HK-2 (cell line): ENCODE measurements around the gene AMOT.

ENCODE experiments used
- DNase-seq: peaks from one replicate; pipeline ENCODE4 v3.0.0-alpha.2; 2018; ENCODE audit not compliant: unreplicated experiment

AMOT gene

DNA sequence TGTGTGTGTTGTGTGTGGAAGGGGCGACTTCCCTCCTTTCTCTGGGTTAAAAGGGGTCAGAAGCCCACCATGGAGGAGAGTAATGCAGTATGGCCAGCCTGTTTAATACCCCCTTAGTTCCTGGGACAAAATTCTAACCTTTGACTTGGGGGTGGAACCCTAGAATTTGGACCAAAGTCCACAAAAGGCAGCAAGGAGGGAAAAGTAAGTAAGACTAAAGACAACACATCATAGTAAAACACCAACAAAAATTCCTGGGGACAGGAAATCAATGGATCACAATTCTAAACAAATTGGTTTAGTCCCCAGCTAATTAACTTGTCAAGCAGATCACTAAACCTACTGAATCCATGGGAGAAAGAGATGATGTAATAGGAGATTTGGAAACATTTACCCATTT, 3.1 kb downstream of the AMOT start:
- no peak for DNase-seq

DNA sequence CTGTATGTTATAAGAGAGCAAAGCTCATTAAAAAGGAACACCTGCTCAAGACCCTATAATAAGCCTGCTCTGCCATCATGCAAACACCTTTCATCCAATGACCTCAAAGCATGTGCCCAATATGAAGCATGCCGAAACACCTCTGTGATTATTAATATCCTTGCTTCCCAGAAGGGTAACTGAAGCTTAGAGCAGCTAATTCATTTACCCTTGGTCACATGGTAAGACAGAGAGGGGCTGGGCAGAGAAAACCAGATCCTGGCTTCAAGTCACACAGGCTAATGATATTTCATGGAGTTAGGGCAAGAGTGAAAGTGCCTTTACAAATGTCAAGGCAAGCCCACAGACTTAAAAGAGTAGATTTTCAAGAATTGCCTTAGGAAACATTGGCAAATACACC, 5.6 kb downstream of the AMOT start:
- no peak for DNase-seq

DNA sequence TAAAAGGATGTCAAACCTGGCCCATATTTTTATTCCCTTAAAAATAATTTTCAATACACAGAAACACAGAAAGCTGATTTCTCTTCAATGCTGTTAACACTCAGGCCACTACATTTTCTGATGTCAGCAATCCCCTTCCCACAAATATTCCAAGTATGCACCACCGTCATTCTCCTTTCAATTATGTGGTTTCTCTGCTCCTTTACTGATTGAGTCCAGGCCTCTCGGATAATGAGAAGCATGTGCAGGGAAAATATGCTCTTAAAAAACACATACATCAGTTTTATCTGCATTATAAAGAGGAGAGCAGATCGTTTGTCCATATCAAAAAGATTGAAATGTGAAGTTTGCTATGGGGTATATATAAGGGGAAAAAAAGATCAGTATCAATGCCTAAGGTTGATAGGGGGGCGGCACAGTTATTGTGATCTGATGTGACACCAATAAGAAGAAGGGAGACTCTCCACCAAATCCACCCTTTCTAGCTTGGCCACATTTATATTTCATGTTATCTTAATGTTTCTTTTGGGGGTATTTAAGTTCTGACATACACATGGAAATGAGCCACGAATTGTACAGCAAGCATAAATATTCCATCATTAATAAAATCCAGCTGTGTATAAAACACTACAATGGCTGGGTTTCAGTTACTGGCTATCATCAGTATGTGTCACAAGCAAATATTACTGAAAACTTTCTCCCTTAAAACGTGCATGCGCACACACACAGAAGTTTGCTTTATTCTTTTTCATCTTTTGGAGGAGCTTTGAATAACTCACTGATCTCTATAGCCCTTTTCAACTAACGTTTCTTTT, 6.4 kb downstream of the AMOT start:
- no peak for DNase-seq

DNA sequence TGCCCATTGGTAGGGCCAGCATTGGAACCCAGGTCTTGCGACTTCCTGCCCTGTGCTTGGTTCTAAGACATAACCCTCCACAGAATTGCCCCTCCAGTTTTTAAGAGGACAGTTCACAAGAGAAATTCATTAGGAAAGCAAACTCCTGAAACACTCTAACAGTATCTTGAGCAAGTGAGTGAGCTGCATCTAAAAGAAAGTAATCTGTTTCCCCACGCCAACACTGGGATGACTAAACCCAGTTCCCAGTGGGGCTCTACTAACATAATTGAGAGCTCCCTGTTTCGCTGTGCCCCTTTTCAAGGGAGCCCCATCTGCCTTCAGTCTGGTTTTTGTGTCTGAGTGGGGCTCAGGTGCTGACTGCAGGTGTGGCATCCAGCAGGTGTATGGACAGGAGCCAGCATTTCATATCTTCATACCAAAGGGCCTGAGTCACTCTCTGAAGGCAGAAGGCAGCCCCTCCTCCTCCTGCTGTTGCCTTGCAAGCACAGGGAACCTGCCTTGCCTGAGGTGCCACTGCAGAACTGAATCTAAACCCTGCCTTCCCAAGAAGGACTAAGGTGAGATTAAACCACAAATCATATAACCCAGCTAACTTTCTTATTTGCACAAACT, 8.0 kb downstream of the AMOT start:
- DNase-seq: peak; percentile 15

DNA sequence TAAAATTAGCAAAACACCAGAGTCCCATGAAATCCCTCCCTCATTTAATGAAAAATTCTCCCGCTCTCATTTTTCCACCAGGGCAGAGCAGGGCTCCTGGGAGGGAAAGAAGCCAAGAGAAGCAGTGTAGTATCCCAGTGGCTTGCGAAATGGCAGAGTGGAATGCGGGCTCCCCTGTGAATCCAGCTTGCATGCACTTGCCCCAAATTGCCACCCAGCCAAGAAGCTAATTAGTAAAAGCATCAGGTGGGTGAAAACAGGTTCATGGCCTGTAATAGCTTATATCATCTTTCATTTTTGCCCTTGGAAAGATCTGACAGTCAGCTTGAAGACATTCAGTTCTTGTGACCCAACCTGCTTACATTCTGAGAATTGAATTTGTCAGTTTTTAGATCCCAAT, 10.1 kb downstream of the AMOT start:
- DNase-seq: no peak

DNA sequence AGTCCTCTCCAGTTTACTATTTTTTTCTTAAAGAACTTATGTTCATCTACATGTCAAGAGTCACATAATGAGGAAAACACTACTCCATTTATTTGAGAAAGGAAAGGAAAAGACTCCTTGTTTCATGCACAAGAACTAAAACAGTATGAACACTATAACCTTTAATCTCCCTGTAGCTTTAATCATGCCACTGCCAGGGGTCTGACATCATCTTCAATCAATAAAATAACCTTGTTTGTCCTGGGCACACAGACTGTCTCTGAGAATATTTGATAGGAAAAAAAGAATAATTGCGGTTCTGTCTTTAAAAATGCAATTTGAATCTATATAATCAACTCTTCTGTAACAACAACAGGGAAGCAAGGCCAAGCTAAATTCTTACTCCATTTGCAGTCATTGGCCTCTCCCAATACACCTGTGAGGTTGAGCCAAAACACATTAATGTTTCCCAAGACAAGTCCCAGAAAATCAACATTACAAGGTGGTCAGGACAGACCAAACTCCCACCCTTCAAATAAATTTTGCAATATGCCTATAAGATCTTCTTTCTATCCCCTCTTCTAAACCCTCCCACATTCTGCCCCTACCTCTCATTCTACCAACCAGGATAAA, 13.2 kb downstream of the AMOT start:
- no peak for DNase-seq

DNA sequence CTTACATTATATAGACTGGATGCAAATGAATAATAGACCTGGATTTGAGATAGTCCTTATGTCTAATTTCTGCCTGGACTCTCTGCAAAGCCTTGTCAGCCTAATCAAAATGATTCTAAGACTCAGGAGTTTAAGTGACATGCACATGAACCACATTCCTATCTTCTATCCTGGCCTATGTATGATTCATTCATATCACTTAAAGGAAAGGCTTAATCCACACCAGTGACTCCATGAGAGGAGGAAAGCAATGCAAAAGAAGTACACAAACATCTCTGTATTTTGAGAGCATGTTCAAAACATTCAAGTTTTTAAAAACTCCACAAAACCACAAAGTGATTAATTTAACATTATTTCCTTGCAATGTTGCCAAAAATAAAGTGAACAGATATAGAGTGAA, 14.6 kb downstream of the AMOT start:
- DNase-seq: no peak

DNA sequence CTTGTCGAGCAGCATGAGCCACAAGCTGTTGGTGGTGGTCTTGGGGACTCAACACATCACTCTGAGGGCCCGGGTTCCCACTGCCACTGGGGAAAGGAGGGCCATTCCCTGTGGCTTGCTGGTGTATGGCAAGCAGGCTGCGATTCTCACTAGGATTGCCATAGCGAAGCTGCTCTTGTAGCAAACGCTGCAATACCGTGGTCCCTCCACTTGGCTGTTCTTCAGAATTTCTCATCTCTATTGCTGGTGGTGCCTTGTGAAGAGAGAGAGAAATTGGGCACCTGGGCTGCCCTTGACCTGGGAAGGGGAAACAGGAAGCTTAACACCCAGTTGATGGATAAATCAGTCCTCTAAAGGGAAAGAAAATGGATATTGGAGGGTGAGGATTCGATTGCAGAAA, 17.7 kb downstream of the AMOT start:
- no peak for DNase-seq

DNA sequence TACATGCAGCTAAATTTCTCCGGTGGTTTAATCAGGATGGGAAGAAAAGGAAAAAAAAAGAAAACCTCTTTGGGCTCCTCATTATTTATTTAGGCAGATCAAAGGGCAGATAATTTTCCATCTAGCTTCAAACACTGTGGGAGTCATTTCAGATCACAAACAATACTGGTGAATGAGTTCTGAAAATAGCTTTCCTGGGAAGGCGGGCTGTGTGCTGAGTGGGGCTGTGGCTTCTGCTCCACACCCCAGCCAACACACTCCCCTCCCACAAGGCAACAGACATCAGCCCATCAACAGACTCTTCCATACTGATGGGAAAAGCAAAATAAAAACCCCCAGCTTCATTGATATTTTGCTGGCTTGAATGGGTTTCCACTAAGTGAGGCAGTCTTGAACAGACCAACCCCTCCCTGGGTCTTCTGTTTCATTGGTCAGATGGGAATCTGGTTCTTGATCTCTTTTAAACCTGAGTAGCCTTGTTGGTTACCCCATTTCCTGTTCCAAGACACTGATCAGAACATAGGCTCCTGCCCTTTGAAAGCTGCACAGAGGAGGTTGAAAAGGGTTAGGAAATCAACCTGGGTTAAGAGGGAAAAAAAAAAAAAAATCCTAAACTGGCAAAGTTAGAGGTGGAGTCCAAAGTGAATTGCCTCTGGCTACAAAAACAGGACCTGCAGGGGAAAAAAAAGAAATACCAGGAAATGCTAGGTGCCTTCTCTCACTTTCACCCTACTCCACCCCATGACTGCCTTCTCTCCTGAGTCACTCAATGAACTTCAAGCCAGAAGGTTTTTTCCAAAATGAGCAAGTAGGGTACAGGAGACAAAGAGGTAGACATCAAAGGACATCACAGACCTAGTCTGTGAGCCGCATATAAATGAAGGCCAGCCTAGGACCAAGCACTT, 20.0 kb downstream of the AMOT start:
- no peak for DNase-seq

DNA sequence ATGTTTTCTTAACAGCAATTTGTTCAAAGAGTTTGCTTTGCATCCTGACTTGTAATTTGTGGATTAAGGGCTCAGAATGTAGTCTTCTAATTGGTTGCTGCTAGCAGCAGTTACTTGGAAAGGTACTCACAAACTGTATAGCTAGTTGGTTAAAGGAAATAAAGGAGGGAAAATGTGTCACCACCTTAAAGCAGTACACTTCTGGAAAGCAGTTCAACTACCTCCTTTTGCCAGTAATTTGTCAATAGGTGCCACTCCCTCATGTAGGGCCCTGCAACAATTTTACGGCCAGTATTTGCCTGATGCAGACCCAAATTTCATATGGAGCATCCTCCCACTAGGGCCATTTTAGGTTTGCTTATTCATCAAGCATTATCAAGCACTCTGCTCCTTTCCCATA, 20.8 kb downstream of the AMOT start:
- no peak for DNase-seq

DNA sequence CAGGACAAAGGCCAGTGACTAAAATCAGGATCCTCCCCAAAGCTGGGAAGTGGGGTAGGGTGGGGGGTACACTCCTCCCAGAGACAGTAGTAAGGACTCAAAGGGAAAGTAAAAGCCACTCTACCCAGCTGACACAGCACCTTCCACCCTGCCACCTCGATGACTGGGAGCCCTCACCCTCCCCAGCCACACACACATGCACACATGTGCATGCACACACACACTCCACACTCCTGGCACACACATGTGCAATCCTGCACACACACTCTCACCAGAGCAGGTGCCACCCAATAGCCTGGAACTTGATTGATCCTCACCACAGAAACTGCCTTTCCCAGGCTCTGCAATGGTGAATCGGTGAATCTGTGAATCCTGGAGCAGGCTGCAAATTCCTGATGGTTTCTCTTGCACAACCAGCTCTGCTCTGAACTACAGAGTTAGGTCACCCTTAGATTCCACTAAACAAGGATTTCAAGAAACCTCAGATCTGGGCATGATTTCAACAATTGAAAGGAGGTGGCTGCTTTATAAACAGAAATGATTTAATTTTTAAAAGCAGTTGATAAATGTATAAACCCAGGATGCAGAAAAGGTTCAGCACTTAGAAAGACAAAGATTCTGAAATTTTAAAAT, 21.5 kb downstream of the AMOT start:
- no peak for DNase-seq

DNA sequence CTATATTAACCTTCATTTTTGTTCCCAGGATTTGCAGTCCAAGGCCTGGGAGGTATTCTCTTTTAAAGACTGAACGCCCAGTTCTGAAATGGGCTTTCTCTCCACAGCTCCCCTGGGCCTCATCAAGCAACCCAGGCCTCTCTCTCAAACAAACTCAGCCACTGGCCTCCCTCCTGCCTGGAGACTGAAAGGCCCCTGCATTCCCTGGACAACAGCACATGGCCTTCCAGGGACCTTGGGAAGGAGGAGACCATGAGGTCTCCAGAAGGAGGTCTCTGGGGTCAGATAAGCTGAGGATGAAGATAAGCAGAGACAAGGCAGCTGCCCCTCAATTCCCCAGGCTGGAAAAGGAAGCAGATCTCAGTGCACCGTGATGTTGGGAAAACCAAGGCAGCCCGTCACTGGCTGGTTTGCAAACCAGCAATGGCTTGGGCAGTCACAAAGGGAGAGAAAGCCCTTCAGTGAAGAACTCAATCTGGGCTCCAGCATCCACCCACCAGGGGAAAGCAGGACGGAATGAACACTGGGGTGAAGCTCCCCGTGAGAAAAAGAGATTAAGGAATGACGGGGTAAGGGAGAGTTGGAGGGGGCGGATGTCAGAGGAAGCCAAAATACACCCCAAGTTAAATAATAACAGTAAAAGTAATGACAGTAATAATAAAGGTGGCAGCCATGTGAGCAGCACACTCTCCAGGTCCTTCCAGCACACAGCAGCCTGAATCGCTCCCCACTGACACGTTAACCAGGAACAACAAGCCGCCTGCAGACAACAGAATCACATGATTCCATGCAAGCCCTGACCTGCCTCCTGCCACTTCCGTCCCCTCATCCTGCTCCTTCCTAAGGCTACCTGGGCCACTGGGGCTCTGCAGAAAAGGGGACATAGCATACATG, 22.3 kb downstream of the AMOT start:
- no peak for DNase-seq

DNA sequence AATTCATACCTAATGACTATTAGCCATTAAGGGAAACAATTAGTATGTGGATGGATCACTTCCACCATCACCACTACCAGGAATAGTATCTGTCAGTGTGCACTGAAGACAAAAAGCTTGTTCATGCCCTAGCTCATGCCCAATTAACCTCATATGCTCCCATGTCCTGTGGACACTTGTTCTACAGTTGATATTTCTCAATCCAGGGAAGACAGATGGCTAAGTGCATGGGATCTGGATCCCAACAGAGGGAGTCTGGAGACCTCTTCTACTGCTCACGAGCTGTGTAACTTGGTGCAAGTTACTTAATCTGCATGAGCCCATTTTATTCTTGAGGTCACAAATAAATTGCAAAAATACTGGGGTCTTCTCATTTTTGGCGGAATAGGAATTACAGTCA, 23.7 kb downstream of the AMOT start:
- DNase-seq: no peak

DNA sequence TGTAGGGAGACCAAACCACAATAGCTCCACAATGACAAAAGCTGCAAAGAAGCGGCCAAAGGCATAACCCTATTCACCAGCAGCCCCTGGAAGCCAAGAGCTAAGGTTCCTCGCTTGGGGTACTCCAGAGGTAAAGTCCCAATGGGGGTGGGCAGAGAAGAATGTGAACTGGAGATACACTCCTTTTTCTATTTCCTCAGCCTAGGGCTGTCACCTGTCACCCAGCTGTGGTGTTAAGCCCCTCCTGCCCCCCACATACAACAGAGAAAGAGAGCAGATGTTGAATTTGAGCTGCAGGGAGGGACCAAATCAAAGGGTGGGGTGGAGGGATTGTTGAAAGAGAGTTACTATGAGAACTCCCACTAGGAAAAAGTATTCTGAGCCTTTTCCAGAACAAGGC, 26.1 kb downstream of the AMOT start:
- DNase-seq: no peak

DNA sequence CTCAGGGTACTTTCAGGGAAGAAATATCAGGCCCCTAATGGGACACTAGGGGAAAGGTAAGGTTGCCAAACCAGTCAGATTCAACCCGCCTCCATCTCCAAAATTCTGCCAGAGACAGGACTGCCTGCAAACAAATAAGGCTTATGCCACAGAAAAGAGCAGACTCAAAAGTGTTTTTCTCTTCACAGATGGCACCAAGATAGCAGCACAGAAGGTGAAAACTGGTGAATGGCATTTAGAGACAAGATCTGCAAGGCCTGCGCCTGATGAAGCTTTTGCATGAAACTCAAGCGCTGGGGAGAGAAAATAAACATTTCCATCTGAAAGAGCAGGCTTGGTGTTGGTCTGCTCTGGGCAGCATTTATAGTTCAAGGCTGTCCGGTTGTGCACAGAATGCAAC, 27.9 kb downstream of the AMOT start:
- DNase-seq: no peak

DNA sequence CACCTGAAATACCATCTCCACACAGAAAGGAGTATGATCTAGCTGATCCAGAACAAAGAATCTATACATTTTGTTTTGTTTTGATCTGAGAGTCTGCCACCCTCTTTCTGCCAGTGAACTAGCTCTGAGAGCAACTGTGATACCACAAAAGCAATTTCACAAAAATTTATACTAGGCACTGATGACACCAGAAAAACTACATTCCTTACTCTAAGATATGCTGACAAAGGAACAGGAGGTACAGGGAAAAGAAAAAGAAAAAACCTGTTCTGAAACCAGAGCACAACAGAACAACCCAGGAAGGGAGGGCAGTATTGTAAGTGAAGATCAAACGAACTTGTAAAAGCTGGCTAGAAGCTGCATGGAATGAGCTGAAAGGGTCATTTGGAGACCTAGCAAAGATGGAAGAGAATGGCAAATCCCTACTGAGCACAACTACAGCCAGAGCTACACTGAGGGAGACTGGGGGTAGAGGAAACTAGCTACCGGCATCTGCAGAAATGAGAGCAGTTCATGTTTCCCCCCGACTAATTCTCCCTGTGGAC, 31.9 kb downstream of the AMOT start:
- no peak for DNase-seq

DNA sequence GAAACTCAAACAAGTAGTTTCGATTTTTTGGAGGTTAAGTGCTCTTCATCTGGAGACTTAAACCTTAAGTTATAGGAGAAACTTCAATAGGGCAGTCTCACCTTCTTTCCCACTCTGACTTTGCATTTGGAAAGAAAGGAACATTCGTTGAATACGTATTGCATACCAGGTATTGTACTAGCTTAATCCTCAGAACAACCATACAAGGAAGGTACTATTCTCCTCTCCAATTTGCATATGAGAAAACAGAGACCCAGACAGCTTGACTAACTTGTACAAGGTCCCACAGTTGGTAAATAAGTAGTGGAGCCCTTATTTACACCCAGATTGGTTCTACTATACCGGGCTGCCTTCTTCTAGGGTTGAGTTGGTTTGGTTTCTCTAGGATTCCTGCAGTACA, 32.6 kb downstream of the AMOT start:
- no peak for DNase-seq

DNA sequence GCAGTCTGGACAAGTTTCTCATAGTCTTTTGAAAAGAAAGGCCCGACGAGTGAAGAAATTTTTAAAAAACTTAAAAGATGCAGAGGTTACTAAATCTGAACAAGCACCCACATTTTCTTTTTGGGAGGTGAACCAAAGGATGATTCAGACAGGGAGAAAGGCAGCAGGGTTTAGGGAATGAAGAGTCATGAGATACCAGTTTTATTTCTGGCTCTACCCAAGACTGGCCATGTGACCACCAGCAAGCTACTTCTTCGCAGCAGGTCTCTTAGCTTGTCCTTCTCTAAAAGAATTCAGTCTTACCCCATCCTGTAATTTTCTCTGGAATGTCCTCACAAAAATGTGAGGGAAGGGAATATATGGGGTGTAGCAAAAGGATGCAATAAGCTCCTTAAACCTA, 37.6 kb downstream of the AMOT start:
- DNase-seq: no peak

DNA sequence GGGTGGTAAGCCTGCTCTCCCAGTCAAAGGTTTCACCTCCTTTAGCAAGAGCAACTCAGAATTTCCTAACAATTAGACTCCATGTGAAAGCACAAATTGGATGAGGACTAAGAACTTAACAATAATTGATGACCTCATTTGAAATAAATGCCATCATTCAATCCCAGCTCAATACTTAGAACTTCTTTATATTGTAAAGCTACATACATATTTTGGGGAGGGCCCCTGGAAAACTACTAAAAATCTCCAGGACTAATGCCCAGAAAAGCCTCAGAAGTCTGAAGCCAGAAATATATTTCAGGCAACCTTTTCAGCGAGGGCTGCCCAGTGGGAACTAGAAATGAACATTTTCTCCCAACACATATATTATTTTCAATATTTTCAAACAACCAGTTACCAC, 38.1 kb downstream of the AMOT start:
- DNase-seq: no peak

DNA sequence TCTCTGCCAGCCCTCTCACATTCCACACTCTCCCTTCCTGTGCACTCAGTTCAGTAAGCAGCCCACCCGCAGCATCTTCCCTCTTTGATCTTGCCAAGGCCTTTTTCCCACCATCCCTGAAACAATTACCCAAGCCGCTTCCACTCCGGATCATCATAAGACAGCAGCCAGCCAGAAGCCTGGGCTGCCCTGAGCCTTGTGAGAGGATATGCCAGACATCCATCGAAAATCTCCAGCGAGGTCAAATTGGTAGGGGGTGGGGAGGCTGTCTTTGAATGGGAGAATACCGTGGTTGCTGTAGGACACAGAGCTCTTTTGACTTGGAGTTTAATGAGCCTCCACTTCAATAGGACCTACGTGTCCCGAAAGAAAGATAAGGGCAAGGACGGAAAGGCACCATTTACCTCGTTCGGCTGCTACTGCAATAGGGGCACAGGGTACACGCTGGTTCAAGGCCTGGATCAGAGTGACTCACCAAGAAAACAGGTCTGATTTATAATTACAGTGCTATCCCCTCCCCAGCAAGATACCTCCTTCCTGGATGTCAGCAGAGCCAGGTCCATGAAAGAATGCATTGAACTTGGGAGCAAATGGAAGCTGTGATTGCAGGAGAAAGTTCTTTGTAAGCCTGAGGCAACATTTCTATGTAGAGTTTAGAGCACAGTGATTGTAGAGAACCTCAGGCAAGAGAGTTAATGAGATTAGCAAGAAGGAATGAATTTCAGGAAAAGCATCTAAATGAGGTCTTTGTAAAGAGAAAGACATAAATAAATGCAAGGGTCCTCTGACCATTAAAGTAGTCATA, 39.5 kb downstream of the AMOT start:
- no peak for DNase-seq
